ENCODE measurements around the gene CD164. TPM values are rescaled to one million over a fixed set of nuclear protein-coding genes. Genes with fewer than 3 reads are reported as not detected.

Gene CD164
- 163 and 185 TPM in 2 replicates for total RNA-seq (2014; rRNA removed; shearing (Covaris generic))

GRCh38 chr6:109381747-109382575 is at the start of gene CD164:
CD164 (minus strand) TSS chr6:109382467; CDS start chr6:109382378, 89 bp downstream.
- peak; percentile 95 for DNase-seq (ENCODE audit: low read depth)

GRCh38 chr6:109429496-109429895 is 47.2 kb upstream of the CD164 start:
- DNase-seq (ENCODE audit: low read depth): no peak

GRCh38 chr6:109428889-109429477 is 46.7 kb upstream of the CD164 start:
- DNase-seq (ENCODE audit: low read depth): no peak

- peak; percentile 59 for DNase-seq (ENCODE audit: low read depth)
Observed at GRCh38 chr6:109424946-109425345, 42.7 kb upstream of the CD164 start.

GRCh38 chr6:109421184-109421583 is 38.9 kb upstream of the CD164 start:
- no peak for DNase-seq (ENCODE audit: low read depth)

- peak; percentile 58 for DNase-seq (ENCODE audit: low read depth)
Observed at GRCh38 chr6:109420751-109421150, 38.5 kb upstream of the CD164 start.

GRCh38 chr6:109417646-109418045 is 35.4 kb upstream of the CD164 start:
- DNase-seq (ENCODE audit: low read depth): no peak

GRCh38 chr6:109411034-109411433 is 28.8 kb upstream of the CD164 start:
- DNase-seq (ENCODE audit: low read depth): no peak

- DNase-seq (ENCODE audit: low read depth): no peak
Observed at GRCh38 chr6:109406196-109406595, 23.9 kb upstream of the CD164 start.

GRCh38 chr6:109397020-109397419 is 14.8 kb upstream of the CD164 start:
- no peak for DNase-seq (ENCODE audit: low read depth)

- DNase-seq (ENCODE audit: low read depth): no peak
Observed at GRCh38 chr6:109396046-109396718, 13.9 kb upstream of the CD164 start.

GRCh38 chr6:109393886-109394281 is 11.6 kb upstream of the CD164 start:
- peak; percentile 44 for DNase-seq (ENCODE audit: low read depth)

GRCh38 chr6:109393157-109393885 is 11.1 kb upstream of the CD164 start:
- no peak for DNase-seq (ENCODE audit: low read depth)

GRCh38 chr6:109389650-109390274 is 7.5 kb upstream of the CD164 start:
- DNase-seq (ENCODE audit: low read depth): no peak

GRCh38 chr6:109388265-109388664 is 6.0 kb upstream of the CD164 start:
- DNase-seq (ENCODE audit: low read depth): no peak

GRCh38 chr6:109383438-109383940 is 1.2 kb upstream of the CD164 start:
- DNase-seq (ENCODE audit: low read depth): no peak

- peak; percentile 95 for DNase-seq (ENCODE audit: low read depth)
Observed at GRCh38 chr6:109382576-109383437, 540 bp upstream of the CD164 start.

GRCh38 chr6:109381061-109381746 is 1.1 kb downstream of the CD164 start:
- DNase-seq (ENCODE audit: low read depth): no peak

- DNase-seq (ENCODE audit: low read depth): no peak
Observed at GRCh38 chr6:109379711-109380110, 2.6 kb downstream of the CD164 start.

GRCh38 chr6:109377717-109378116 is 4.5 kb downstream of the CD164 start:
- DNase-seq (ENCODE audit: low read depth): no peak
